ENCODE data around the gene ADAM10. TPM values are rescaled to one million over a fixed set of nuclear protein-coding genes. Genes with fewer than 3 reads are reported as not detected.

The ADAM10 gene
- total RNA-seq, 1 experiment from 2014 or later = 159 TPM

DNA sequence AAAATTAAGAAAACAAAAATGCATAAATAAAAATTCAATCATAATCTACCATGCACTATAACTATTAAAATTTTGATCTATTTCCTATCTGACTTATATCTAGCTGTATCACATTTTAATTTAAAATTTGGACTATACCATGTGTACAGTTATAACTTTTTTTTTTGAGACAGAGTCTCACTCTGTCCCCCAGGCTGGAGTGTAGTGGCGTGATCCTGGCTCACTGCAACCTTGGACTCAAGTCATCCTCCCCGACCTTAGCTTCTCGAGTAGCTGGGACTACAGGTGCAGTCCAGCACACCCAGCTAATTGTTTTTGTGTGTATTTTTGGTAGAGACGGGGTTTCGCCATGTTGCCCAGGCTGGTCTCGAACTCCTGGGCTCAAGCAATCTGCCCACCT lies 119.9 kb downstream of the ADAM10 start:
- H3K56ac ChIP-seq (ENCODE audit: insufficient read length, low read depth, low read length) = no peak overlapping the region
- no peak overlapping the region for H2AK5ac ChIP-seq (ENCODE audit: insufficient read length, low read length)
- no peak overlapping the region for H4K8ac ChIP-seq (replicated peaks; ENCODE audit: insufficient read length, low read depth, low read length)
- Mint-ChIP-seq H3K27ac (no peak overlapping the region), H3K4me3 (no peak overlapping the region), H3K9me3 (no peaks in the 10 kb centered on the region), H3K36me3 (ENCODE audit: insufficient read depth in 1 of 3, low read depth in 3 of 3) (peaks cover 16 to 43% (median 37%) of the 10 kb centered on the region in 3 experiments; a peak in 6 of 7 replicates), H3K27me3 (ENCODE audit: low read depth) (no peaks in the 10 kb centered on the region), H3K4me1 (peaks cover 0 to 6% of the 10 kb centered on the region in 2 experiments; a peak in 1 of 4 replicates)
- H2BK20ac ChIP-seq (ENCODE audit: low read depth, low read length, poor library complexity, severe bottlenecking) = no peak overlapping the region
- DNase-seq = no peak
- H3K9me3 ChIP-seq (ENCODE audit: control insufficient read depth, low read depth, low read length) = no peaks in the 10 kb centered on the region
- no peak overlapping the region for H3K4ac ChIP-seq (ENCODE audit: low read depth, low read length)
- no peak overlapping the region for H2BK15ac ChIP-seq (ENCODE audit: low read depth, low read length)
- no peak overlapping the region for H3K9ac ChIP-seq (ENCODE audit: extremely low read depth, insufficient read length, low read length)
- H2AFZ ChIP-seq (ENCODE audit: low read length) = no peak overlapping the region
- no peak overlapping the region for H3T11ph ChIP-seq (ENCODE audit: low read length)
- H4K91ac ChIP-seq (ENCODE audit: insufficient read length, low read depth, low read length) = no peak overlapping the region
- H3K23ac ChIP-seq (ENCODE audit: insufficient read length, low read depth, low read length) = no peak overlapping the region
- WGBS (ENCODE audit: extremely low coverage, insufficient read length, low lambda C conversion rate) = no CpG with 5 or more reads among the region's 6 CpGs
- no peaks in the 10 kb centered on the region for H4K20me1 ChIP-seq (ENCODE audit: control insufficient read depth, insufficient read depth, insufficient read length)
- no peak overlapping the region for H2BK120ac ChIP-seq (ENCODE audit: low read depth, low read length, poor library complexity, severe bottlenecking)
- H3K79me1 ChIP-seq (ENCODE audit: insufficient read depth, low read depth, low read length, poor library complexity, severe bottlenecking) = no peaks in the 10 kb centered on the region
- H3K4me2 ChIP-seq (ENCODE audit: insufficient read depth, insufficient read length, low read length) = no peak overlapping the region
- H3K18ac ChIP-seq (ENCODE audit: insufficient read length, low read depth, low read length) = no peak overlapping the region
- no peaks in the 10 kb centered on the region for H3K27me3 ChIP-seq (ENCODE audit: insufficient read depth, low read length)
- no peak overlapping the region for H2BK12ac ChIP-seq (ENCODE audit: insufficient read length, low read depth, low read length)
- H2BK5ac ChIP-seq (ENCODE audit: insufficient read length, low read length) = no peak overlapping the region
- no peak overlapping the region for H3K14ac ChIP-seq (ENCODE audit: insufficient read depth, low read length)
- no peaks in the 10 kb centered on the region for H3K4me1 ChIP-seq (ENCODE audit: insufficient read depth, low read length)
- H3K79me2 ChIP-seq (ENCODE audit: insufficient read depth, low read length) = no peaks in the 10 kb centered on the region
- no peak overlapping the region for H3K27ac ChIP-seq (ENCODE audit: insufficient read length, low read depth, low read length)
- TF ChIP-seq, protein P1, sequence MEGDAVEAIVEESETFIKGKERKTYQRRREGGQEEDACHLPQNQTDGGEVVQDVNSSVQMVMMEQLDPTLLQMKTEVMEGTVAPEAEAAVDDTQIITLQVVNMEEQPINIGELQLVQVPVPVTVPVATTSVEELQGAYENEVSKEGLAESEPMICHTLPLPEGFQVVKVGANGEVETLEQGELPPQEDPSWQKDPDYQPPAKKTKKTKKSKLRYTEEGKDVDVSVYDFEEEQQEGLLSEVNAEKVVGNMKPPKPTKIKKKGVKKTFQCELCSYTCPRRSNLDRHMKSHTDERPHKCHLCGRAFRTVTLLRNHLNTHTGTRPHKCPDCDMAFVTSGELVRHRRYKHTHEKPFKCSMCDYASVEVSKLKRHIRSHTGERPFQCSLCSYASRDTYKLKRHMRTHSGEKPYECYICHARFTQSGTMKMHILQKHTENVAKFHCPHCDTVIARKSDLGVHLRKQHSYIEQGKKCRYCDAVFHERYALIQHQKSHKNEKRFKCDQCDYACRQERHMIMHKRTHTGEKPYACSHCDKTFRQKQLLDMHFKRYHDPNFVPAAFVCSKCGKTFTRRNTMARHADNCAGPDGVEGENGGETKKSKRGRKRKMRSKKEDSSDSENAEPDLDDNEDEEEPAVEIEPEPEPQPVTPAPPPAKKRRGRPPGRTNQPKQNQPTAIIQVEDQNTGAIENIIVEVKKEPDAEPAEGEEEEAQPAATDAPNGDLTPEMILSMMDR (conservative IDR thresholded peaks at IDR 0.05) = no peak
- H3K23me2 ChIP-seq (ENCODE audit: insufficient read length, low read depth, low read length, poor library complexity, severe bottlenecking) = no peaks in the 10 kb centered on the region
- no peak overlapping the region for H4K5ac ChIP-seq (ENCODE audit: insufficient read length, low read depth, low read length)

All from H9 (cell line).